Mesendoderm (in vitro differentiated cells): Measurements from ENCODE around the gene SHISA9.

Experiments
- DNase-seq: peaks from one replicate; pipeline ENCODE4 v3.0.0; 2013
- H2AK5ac ChIP-seq: 2 replicates; pipeline ENCODE4 v1.6.1; 2013; ENCODE audit warnings: low read length, inconsistent platforms
- H2BK120ac ChIP-seq: 2 replicates; pipeline ENCODE4 v1.6.1; 2013; ENCODE audit warnings: low read depth, mild to moderate bottlenecking, low read length, moderate library complexity, mixed read lengths
- H2BK15ac ChIP-seq: replicated peaks from 2 replicates; pipeline ENCODE4 v1.6.1; 2013; ENCODE audit warnings: low read depth, mild to moderate bottlenecking, moderate library complexity
- H2BK5ac ChIP-seq: 2 replicates; pipeline ENCODE4 v1.6.1; 2013; ENCODE audit warnings: low read length, inconsistent platforms
- H3K18ac ChIP-seq: 2 replicates; pipeline ENCODE4 v1.6.1; 2013; ENCODE audit warnings: mild to moderate bottlenecking, low read length, mixed read lengths
- H3K23ac ChIP-seq: one replicate; pipeline ENCODE4 v1.6.1; 2013; ENCODE audit warnings: low read length
- H3K27ac ChIP-seq: 2 replicates; pipeline ENCODE4 v1.5.1; 2013; ENCODE audit warnings: low read depth, mild to moderate bottlenecking, inconsistent platforms, low read length, moderate library complexity
- H3K27me3 ChIP-seq: 2 replicates; pipeline ENCODE4 v1.6.1; 2013; ENCODE audit warnings: low read length, control low read depth, mild to moderate bottlenecking, inconsistent platforms; ENCODE audit not compliant: insufficient read depth, poor library complexity
- H3K36me3 ChIP-seq: 2 replicates; pipeline ENCODE4 v1.6.1; 2013; ENCODE audit warnings: low read length, inconsistent platforms; ENCODE audit not compliant: control insufficient read depth, insufficient read depth
- H3K4ac ChIP-seq: one replicate; pipeline ENCODE4 v1.6.1; 2013; ENCODE audit warnings: low read depth, mild to moderate bottlenecking, low read length, moderate library complexity
- H3K4me1 ChIP-seq: 2 replicates; pipeline ENCODE4 v1.6.1; 2013; ENCODE audit warnings: low read depth, low read length, inconsistent platforms; ENCODE audit not compliant: control insufficient read depth
- H3K4me2 ChIP-seq: 2 replicates; pipeline ENCODE4 v1.6.1; 2013; ENCODE audit warnings: low read length
- H3K4me3 ChIP-seq: 2 replicates; pipeline ENCODE4 v1.5.1; 2013; ENCODE audit warnings: mild to moderate bottlenecking, low read length
- H3K56ac ChIP-seq: one replicate; pipeline ENCODE4 v1.6.1; 2013; ENCODE audit warnings: low read length
- H3K79me1 ChIP-seq: 2 replicates; pipeline ENCODE4 v1.6.1; 2013; ENCODE audit warnings: low read length, inconsistent platforms
- H3K79me2 ChIP-seq: 2 replicates; pipeline ENCODE4 v1.6.1; 2013; ENCODE audit warnings: mild to moderate bottlenecking, low read length; ENCODE audit not compliant: control insufficient read depth, insufficient read depth
- H3K9ac ChIP-seq: 2 replicates; pipeline ENCODE4 v1.6.1; 2013; ENCODE audit warnings: low read length, inconsistent platforms
- H4K5ac ChIP-seq: one replicate; pipeline ENCODE4 v1.6.1; 2013; ENCODE audit warnings: low read length
- H4K8ac ChIP-seq: one replicate; pipeline ENCODE4 v1.6.1; 2013; ENCODE audit warnings: low read depth, mild to moderate bottlenecking, control low read depth, low read length, moderate library complexity
- WGBS: extraction: QIAGEN DNeasy Blood & Tissue Kit; methylation state at CpG from one replicate; pipeline ENCODE4 v1.1.7; 2013; ENCODE audit warnings: low lambda C conversion rate, missing lambda C conversion rate; ENCODE audit not compliant: insufficient coverage; ENCODE audit errors: extremely low coverage; 5-methylcytosine and 5-hydroxymethylcytosine counted together

Gene SHISA9

GRCh38 chr16:13052431-13052830, 151.0 kb downstream of the SHISA9 start:
- no peak overlapping the region for H3K18ac ChIP-seq
- H3K4ac ChIP-seq: no peak overlapping the region
- H3K4me1 ChIP-seq: no peaks in the 10 kb centered on the region
- no peak overlapping the region for H4K8ac ChIP-seq
- WGBS: no CpG with 5 or more reads among the region's 1 CpG
- no peak overlapping the region for H2BK15ac ChIP-seq
- no peak overlapping the region for H3K27ac ChIP-seq
- H4K5ac ChIP-seq: no peak overlapping the region
- no peak for DNase-seq
- H2AK5ac ChIP-seq: no peak overlapping the region
- no peaks in the 10 kb centered on the region for H3K27me3 ChIP-seq
- H3K56ac ChIP-seq: no peak overlapping the region
- no peak overlapping the region for H3K23ac ChIP-seq
- H3K79me1 ChIP-seq: peaks cover 9% of the 10 kb centered on the region
- H3K4me2 ChIP-seq: no peak overlapping the region
- H2BK5ac ChIP-seq: no peak overlapping the region
- H3K36me3 ChIP-seq: no peaks in the 10 kb centered on the region
- H2BK120ac ChIP-seq: no peak overlapping the region
- no peak overlapping the region for H3K9ac ChIP-seq
- no peak overlapping the region for H3K4me3 ChIP-seq
- H3K79me2 ChIP-seq: peaks cover 2% of the 10 kb centered on the region

- WGBS: no CpG with 5 or more reads among the region's 3 CpGs
- Histone ChIP-seq H3K4me2 (no peak overlapping the region), H2BK120ac (no peak overlapping the region), H3K79me1 (peaks cover 16% of the 10 kb centered on the region), H3K27ac (no peak overlapping the region), H3K56ac (no peak overlapping the region), H3K4ac (no peak overlapping the region), H3K36me3 (no peaks in the 10 kb centered on the region), H2AK5ac (no peak overlapping the region), H3K4me3 (no peak overlapping the region), H3K79me2 (peaks cover 4% of the 10 kb centered on the region), H3K23ac (no peak overlapping the region), H2BK5ac (no peak overlapping the region), H3K27me3 (no peaks in the 10 kb centered on the region), H3K18ac (no peak overlapping the region), H4K8ac (no peak overlapping the region), H4K5ac (no peak overlapping the region), H3K4me1 (no peaks in the 10 kb centered on the region), H2BK15ac (no peak overlapping the region), H3K9ac (no peak overlapping the region)
- DNase-seq: no peak
Observed at GRCh38 chr16:13055480-13055879, 154.1 kb downstream of the SHISA9 start.

GRCh38 chr16:13056607-13057006, 155.2 kb downstream of the SHISA9 start:
- Histone ChIP-seq H3K27me3 (no peaks in the 10 kb centered on the region), H3K27ac (no peak overlapping the region), H3K9ac (no peak overlapping the region), H3K36me3 (no peaks in the 10 kb centered on the region), H3K23ac (no peak overlapping the region), H3K4me2 (no peak overlapping the region), H3K56ac (peak overlapping the region; percentile 11), H3K18ac (no peak overlapping the region), H2BK15ac (no peak overlapping the region), H3K79me2 (peaks cover 4% of the 10 kb centered on the region), H3K4me1 (peaks cover 4% of the 10 kb centered on the region), H2AK5ac (no peak overlapping the region), H4K8ac (no peak overlapping the region), H2BK5ac (no peak overlapping the region), H3K4ac (no peak overlapping the region), H3K79me1 (peaks cover 16% of the 10 kb centered on the region), H2BK120ac (no peak overlapping the region), H4K5ac (no peak overlapping the region), H3K4me3 (no peak overlapping the region)
- no peak for DNase-seq
- no CpG with 5 or more reads among the region's 5 CpGs for WGBS

GRCh38 chr16:13060932-13061331, 159.5 kb downstream of the SHISA9 start:
- WGBS: no CpG with 5 or more reads among the region's 13 CpGs
- H3K56ac ChIP-seq: peak overlapping the region; percentile 58

GRCh38 chr16:13061691-13062090, 160.3 kb downstream of the SHISA9 start:
- Histone ChIP-seq H3K18ac (no peak overlapping the region), H3K56ac (peak overlapping the region; percentile 44), H2BK5ac (no peak overlapping the region), H2AK5ac (no peak overlapping the region), H3K4me2 (no peak overlapping the region), H3K4ac (no peak overlapping the region), H4K8ac (no peak overlapping the region), H3K27me3 (no peaks in the 10 kb centered on the region), H3K36me3 (no peaks in the 10 kb centered on the region), H3K23ac (peak overlapping the region; percentile 15), H3K9ac (no peak overlapping the region), H3K79me1 (peaks cover 10% of the 10 kb centered on the region), H3K27ac (no peak overlapping the region), H3K79me2 (peaks cover 2% of the 10 kb centered on the region), H3K4me1 (peaks cover 7% of the 10 kb centered on the region), H2BK15ac (no peak overlapping the region), H2BK120ac (no peak overlapping the region), H4K5ac (no peak overlapping the region), H3K4me3 (no peak overlapping the region)
- WGBS: no CpG with 5 or more reads among the region's 9 CpGs
- peak; percentile 24 for DNase-seq

More at GRCh38 chr16:13060932-13061331, 159.5 kb downstream of the SHISA9 start:
- no peak overlapping the region for H3K4me2 ChIP-seq
- no peaks in the 10 kb centered on the region for H3K27me3 ChIP-seq
- H2BK5ac ChIP-seq: peak overlapping the region; percentile 39
- peak overlapping the region; percentile 23 for H3K27ac ChIP-seq
- H2AK5ac ChIP-seq: no peak overlapping the region
- H3K79me1 ChIP-seq: peaks cover 12% of the 10 kb centered on the region
- no peaks in the 10 kb centered on the region for H3K36me3 ChIP-seq
- no peak overlapping the region for H2BK120ac ChIP-seq
- H2BK15ac ChIP-seq: no peak overlapping the region
- no peak overlapping the region for H4K5ac ChIP-seq
- peaks cover 2% of the 10 kb centered on the region for H3K79me2 ChIP-seq
- H3K4me1 ChIP-seq: peaks cover 7% of the 10 kb centered on the region
- no peak overlapping the region for H3K23ac ChIP-seq
- DNase-seq: peak; percentile 72
- peak overlapping the region; percentile 20 for H3K4ac ChIP-seq
- no peak overlapping the region for H4K8ac ChIP-seq
- H3K9ac ChIP-seq: no peak overlapping the region
- H3K18ac ChIP-seq: no peak overlapping the region
- no peak overlapping the region for H3K4me3 ChIP-seq

- H3K4ac ChIP-seq: no peak overlapping the region
- H3K27ac ChIP-seq: no peak overlapping the region
- no peak overlapping the region for H2BK15ac ChIP-seq
- H3K4me3 ChIP-seq: no peak overlapping the region
- peaks cover 2% of the 10 kb centered on the region for H3K79me2 ChIP-seq
- no peak overlapping the region for H2BK120ac ChIP-seq
- no peak overlapping the region for H3K18ac ChIP-seq
- H3K4me2 ChIP-seq: no peak overlapping the region
- H3K9ac ChIP-seq: no peak overlapping the region
- no peak overlapping the region for H2AK5ac ChIP-seq
- no peak for DNase-seq
- H3K4me1 ChIP-seq: peaks cover 7% of the 10 kb centered on the region
- H3K23ac ChIP-seq: no peak overlapping the region
- WGBS: no CpG with 5 or more reads among the region's 2 CpGs
- no peak overlapping the region for H2BK5ac ChIP-seq
- H3K56ac ChIP-seq: peak overlapping the region; percentile 44
- H4K5ac ChIP-seq: no peak overlapping the region
- H3K27me3 ChIP-seq: no peaks in the 10 kb centered on the region
- no peak overlapping the region for H4K8ac ChIP-seq
- peaks cover 7% of the 10 kb centered on the region for H3K79me1 ChIP-seq
- no peaks in the 10 kb centered on the region for H3K36me3 ChIP-seq
Observed at GRCh38 chr16:13062219-13062618, 160.8 kb downstream of the SHISA9 start.
